ENCODE measurements around the gene IL10RA.
"Not testable (repeated sequence)": the region's sequence is repeated elsewhere in the genome, so short reads cannot be mapped to it uniquely, and the experiment has no call there.

IL10RA gene

DNA sequence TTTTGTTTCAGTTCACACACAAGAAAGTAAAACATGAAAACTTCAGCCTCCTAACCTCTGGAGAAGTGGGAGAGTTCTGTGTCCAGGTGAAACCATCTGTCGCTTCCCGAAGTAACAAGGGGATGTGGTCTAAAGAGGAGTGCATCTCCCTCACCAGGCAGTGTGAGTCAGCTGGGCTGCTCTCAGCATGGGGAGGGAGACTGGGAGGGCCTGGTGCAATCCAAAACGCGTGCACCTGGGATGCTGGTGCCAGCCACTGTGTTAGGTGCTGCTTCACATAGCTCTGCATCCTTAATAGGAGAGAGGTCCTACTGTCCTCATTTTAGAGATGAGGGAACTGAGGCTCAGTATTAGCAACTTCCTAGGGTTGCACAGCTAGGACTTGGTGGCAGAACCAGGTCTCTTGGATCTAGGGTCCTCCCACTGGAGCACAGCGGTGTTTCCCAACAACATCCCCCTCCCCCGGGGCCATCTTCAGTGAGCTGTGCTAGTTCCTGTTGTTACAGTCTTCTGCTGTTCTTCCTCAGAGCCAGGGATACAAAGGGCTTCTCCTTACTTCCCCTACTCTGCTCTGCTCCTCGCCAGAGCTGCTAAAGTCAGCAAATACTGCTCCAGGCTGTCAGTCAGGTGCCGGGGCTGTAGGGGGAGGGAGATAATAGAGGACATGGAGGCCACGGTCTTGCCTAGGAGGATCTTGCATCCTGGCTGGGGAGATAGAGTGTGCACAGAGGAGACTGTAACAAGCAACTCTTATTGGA is 8.0 kb downstream of the IL10RA start:
- no peak for DNase-seq

DNA sequence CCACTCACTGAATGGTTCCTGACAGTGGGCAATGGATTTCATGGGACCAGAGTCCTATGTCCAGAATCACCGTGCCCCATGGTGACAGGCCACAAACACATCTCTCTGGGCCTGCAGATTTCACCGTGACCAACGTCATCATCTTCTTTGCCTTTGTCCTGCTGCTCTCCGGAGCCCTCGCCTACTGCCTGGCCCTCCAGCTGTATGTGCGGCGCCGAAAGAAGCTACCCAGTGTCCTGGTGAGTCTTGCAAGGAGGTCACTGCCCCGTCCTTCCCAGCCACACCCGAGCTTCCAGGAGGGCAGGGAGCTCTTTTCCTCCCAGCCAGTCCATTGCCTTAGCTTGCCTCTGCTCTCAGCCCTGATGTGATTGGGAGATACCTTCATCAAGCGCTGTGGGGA is 9.3 kb downstream of the IL10RA start:
- DNase-seq, result no peak

GRCh38 chr11:117996058-117996457 is 9.9 kb downstream of the IL10RA start:
- no peak for DNase-seq

DNA sequence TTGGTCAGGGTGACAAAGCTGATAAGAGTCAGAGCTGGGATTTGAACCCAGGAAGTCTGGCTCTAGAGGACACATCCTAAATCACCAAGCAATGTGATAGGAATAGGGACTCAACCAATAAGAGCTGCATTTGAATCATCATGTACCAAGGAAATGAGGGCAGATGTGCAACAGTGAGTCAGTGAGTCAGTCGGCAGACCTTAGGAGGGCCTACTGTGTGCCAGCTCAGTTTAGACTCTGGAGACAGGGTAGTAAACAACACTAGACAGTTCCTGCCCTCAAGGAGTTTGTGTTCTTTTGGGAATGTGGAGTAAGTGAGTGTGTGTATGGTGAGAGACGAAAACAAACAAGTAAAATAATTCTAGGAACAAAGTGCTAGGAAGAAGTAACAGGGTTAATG is 11.2 kb downstream of the IL10RA start:
- no peak for DNase-seq

- DNase-seq, result no peak
These were observed 11.8 kb downstream of the IL10RA start for GRCh38 chr11:117997823-117998579.

- no peak for DNase-seq
These were observed 12.6 kb downstream of the IL10RA start for GRCh38 chr11:117998664-117999353.

- no peak for DNase-seq
These were observed 13.3 kb downstream of the IL10RA start for GRCh38 chr11:117999354-117999993.

DNA sequence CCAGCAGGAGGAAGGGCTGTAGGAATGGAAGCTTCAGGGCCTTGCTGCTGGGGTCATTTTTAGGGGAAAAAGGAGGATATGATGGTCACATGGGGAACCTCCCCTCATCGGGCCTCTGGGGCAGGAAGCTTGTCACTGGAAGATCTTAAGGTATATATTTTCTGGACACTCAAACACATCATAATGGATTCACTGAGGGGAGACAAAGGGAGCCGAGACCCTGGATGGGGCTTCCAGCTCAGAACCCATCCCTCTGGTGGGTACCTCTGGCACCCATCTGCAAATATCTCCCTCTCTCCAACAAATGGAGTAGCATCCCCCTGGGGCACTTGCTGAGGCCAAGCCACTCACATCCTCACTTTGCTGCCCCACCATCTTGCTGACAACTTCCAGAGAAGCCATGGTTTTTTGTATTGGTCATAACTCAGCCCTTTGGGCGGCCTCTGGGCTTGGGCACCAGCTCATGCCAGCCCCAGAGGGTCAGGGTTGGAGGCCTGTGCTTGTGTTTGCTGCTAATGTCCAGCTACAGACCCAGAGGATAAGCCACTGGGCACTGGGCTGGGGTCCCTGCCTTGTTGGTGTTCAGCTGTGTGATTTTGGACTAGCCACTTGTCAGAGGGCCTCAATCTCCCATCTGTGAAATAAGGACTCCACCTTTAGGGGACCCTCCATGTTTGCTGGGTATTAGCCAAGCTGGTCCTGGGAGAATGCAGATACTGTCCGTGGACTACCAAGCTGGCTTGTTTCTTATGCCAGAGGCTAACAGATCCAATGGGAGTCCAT is 14.1 kb downstream of the IL10RA start:
- no peak for DNase-seq

DNA sequence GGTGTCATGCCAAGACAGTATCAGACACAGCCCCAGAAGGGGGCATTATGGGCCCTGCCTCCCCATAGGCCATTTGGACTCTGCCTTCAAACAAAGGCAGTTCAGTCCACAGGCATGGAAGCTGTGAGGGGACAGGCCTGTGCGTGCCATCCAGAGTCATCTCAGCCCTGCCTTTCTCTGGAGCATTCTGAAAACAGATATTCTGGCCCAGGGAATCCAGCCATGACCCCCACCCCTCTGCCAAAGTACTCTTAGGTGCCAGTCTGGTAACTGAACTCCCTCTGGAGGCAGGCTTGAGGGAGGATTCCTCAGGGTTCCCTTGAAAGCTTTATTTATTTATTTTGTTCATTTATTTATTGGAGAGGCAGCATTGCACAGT is 14.6 kb downstream of the IL10RA start:
- no peak for DNase-seq

- DNase-seq, result no peak
These were observed 15.3 kb downstream of the IL10RA start for GRCh38 chr11:118001494-118001971.

DNA sequence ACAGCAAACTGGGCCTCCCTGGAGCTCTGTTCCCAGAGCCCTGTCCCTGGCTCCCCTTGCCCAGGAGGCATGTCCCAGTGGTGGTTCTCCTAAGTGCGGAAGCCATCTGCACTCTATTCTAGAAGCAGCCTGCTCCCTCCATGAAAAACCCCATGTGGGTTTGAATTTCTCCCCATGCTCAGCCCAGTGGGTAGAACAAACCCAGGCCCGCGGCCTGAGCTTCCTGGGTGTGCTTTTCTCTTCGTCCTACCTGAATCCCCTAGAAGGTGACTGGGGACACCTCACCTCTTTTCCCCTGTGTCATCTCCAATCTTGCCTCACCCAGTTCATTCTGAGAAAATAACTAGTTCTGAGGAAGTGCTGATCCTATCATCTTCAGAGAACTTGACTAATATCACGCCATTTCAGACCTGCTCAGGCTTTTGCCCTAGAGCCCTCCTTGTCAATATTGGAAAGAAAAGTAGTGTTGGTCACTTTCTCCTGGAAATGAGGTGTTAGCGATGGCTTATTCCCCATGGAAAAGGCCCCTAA is 15.9 kb downstream of the IL10RA start:
- DNase-seq, result no peak

DNA sequence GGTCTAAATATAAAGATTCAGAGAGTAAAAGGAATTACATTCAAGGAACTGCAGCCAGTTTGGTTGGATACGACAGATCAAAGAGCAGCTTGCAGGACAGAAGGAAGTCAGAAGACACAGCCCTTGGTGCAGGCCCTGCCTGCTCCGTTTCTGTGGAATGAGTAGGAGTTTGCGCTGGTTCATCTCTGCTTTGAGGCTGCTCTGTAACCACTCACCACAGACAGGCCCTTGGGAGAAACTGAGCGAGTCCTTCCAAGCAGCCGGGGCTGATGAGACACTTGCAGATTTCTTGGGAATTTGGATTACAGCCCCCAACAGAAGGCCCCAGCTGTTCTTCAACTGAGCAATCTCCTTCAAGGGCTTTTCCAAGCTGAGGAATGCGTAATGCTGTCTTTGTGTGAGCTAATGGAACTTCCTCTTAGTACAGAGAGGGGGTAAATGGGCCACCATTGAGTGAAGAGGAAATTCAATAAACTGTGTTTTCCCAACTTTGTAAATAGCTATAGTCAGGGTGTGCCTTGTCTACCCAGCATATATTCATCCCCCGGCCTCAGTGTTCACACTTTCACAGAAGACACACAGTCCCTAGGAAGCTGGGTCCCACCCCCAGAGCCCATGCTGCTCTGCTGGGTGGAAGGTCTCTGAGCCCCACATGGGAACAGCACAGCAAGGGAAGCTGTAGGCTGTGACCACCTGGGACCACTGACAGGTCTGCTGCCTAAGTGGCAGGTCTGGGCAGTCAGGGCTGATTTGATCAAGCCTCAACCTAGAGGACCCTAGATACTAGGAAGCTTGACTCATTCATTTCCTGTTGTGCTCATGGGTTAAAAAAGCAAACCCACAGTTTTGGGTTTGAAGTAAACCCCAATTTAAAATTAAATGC is 16.6 kb downstream of the IL10RA start:
- DNase-seq, result no peak

GRCh38 chr11:118003456-118003855 is 17.3 kb downstream of the IL10RA start:
- no peak for DNase-seq

DNA sequence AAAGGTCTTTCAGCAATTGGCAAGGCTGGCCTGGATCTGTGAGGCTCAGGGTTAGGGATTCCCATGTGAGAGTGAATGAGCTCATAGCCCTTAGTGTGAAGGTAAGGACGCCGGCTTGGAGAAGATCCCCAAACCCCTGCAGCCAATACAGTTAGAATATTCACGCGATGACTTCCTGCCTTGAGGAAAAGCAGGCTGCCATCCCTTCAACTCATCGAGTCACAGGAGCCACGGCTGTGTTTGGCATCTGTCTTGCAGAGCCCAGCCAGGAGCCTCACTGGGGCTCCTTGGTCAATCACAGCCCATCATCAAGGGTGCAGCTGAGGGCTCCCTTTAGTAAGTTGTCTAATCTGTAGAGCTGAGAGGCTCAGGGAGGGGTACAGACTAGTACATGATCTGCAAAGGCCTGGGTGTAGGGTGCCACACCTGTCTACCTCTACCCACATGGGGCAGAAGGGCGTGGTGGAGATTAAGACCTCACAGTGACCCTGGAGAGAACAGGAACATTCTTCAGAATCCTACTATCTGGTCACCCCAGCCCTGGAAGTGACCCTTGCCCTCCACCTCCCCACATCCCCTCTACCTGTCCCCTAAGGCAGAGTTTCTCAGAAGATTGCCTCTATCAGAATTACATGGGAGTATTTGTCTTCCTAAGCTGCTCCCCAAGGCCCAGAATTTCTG is 18.5 kb downstream of the IL10RA start:
- no peak for DNase-seq

DNA sequence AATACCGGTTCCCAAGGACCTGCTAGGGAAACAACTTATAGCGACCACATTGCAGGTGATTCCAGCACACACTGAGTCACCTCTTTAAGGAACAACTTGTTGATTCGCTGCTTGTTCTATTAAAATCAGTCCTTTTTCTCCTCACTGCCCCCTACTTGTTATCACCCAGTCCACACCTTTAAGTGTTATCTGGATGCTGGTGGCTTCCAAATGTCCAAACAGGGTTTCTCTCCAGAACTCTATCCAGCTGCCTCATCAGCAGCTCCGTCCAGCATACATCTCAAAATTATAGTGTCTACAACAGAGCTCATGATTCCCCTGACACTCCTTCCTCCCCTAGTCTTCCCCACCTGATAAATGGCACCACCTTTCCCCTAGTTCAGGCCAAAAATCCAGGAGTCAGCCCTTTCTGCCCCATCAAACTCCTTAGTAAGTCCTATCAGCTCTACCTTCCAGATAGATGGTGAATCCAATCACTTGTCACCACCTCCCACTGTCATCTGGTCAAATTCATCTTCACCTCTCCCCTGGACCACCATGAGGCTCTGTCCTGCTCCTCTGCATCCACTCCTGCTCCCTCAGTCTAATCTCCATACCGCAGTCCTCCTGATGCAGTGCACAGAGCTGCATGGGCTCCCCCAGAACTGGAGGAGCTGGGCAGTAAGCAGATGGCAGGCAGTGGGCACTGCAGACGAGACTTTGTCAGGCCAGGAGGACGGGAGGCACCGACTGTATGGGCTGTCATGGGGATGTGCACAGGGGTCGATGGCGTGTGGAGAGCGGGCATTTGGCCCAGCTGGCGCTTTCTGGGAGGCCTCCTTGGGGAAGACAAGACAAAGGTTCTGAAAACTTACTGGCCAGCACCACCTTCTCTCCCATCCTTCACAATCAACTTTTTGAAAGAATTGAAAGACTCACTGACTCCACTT is 19.3 kb downstream of the IL10RA start:
- no peak for DNase-seq

DNA sequence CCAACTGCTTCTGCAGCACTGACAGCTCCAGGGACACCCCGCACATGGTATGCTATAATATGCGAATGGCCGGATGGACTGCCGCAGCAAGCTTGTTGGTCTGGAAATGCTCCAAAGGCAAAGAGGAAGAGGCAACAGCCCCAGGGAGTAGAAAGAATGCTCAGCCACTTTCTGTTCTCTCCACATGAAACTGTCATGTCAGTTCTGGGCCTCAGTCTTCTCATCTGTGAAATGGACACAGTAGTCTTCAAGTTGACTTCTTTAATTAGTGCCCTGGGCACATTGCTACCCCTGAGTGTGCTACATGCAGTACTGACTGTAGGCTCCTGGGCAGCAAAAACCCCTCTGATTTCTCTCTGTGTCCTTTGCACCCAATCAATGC is 19.9 kb downstream of the IL10RA start:
- DNase-seq, result no peak

- no peak for DNase-seq
These were observed 20.8 kb downstream of the IL10RA start for GRCh38 chr11:118007040-118007439.

DNA sequence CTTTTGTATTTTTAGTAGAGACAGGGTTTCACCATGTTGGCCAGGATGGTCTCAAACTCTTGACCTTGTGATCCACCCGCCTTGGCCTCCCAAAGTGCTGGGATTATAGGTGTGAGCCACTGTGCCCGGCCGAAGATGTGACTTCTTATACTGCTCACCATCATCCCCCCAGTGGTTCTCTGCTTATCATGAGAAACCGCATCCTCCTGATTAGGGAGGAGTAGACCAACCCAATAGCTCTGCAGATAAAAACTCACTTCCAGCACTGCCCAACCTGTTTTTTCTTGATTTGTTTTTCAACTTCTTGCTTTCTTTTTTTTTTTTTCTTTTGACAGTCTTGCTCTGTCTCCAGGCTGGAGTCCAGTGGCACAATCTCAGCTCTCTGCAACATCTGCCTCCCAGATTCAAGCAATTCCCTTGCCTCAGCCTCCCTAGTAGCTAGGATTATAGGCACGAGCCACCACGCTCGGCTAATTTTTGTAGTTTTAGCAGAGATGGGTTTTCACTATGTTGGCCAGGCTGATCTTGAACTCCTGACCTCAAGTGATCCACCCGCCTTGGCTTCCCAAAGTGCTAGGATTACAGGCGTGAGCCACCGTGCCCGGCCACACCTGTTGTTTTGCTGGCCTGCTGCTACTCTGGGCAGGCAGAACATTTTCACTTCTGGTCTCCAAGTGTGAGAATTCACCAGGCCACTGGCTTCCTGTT is 21.5 kb downstream of the IL10RA start:
- not testable (repeated sequence) for DNase-seq

Measured in NCI-H226 (cell line).